GM12891 (cell line): Measurements from ENCODE around the gene FEN1.

Experiments
- PAX5 ChIP-seq: IDR thresholded peaks from 2 replicates; pipeline ENCODE4 v1.6.1; 2011; ENCODE audit warnings: low read length, moderate library complexity, mild to moderate bottlenecking; ENCODE audit not compliant: insufficient read depth, severe bottlenecking
- POLR2A ChIP-seq: IDR thresholded peaks from 2 replicates; pipeline ENCODE4 v1.6.1; 2011; ENCODE audit warnings: low read depth, low read length, control low read depth
- POLR2AphosphoS5 ChIP-seq: IDR thresholded peaks from 2 replicates; pipeline ENCODE4 v1.6.1; 2011; ENCODE audit warnings: low read depth, low read length, control low read depth
- SPI1 ChIP-seq: IDR thresholded peaks from 2 replicates; pipeline ENCODE4 v1.6.1; 2011; ENCODE audit warnings: low read depth, low read length, control low read depth
- TAF1 ChIP-seq: IDR thresholded peaks from 2 replicates; pipeline ENCODE4 v1.6.1; 2011; ENCODE audit warnings: low read depth, low read length, control low read depth

GRCh38 chr11:61746442-61747191, 46.1 kb upstream of the FEN1 start:
- TF ChIP-seq POLR2AphosphoS5 (no peak), POLR2A (no peak), TAF1 (no peak), SPI1 (no peak), PAX5 (no peak)
